Measurements from ENCODE around the gene NFKB2. TPM values are rescaled to one million over a fixed set of nuclear protein-coding genes. Genes with fewer than 3 reads are reported as not detected.
A peak's percentile ranks its signal among the peaks of the same experiment; 100 is the strongest.

The NFKB2 gene
- total RNA-seq, 1 experiment from 2014 or later, result 27.6 TPM

DNA sequence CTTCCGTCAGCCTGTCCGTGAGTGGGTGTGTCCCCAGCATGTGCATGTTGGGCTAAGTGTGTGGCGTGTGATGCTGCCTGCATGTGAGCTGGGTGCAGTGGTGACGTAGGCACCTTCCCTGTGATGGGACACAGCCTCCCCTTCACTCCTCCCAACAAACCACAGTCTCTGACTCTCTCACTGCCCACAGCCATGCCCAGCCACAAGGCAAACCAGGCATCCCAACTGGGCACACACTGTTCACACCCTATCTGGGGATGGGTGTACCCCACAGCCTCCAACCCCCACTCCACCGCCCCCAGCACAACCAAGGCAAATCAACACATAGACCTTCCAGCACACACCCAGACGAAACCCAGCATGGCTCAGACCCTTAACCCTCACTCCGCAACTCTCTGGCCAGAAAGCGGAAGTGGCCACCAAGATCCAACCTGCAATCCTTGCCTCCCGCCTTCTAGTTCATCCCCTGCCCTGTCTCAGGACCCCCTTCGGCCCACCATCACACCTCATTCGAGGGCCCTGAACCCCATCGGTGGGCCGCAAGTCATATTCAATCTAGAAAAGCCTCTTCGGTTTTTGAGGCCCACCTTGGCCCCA is 12.7 kb downstream of the NFKB2 start:
- TF ChIP-seq NFE2L1 (CRISPR knock-in tag; IDR thresholded peaks at IDR 0.05), result 0 out of 2 replicates have a peak, but pooled peaks have one; percentile 34
- TF ChIP-seq ZNF138 (CRISPR knock-in tag; conservative IDR thresholded peaks at IDR 0.05), result no peak
- CTCF ChIA-PET, result no interaction called here
- Mint-ChIP-seq H3K9me3 (no peaks in the 10 kb centered on the region), H3K4me3 (peak overlapping the region; percentile 44), H3K27ac (no peak overlapping the region), H3K36me3 (no peaks in the 10 kb centered on the region), H3K4me1 (peaks cover 29% of the 10 kb centered on the region), H3K27me3 (ENCODE audit: low read depth) (peaks cover 67% of the 10 kb centered on the region)
- ATAC-seq, result no peak
- no peak for DNase-seq (ENCODE audit: low spot score)
- POLR2A ChIA-PET, result no interaction called here

DNA sequence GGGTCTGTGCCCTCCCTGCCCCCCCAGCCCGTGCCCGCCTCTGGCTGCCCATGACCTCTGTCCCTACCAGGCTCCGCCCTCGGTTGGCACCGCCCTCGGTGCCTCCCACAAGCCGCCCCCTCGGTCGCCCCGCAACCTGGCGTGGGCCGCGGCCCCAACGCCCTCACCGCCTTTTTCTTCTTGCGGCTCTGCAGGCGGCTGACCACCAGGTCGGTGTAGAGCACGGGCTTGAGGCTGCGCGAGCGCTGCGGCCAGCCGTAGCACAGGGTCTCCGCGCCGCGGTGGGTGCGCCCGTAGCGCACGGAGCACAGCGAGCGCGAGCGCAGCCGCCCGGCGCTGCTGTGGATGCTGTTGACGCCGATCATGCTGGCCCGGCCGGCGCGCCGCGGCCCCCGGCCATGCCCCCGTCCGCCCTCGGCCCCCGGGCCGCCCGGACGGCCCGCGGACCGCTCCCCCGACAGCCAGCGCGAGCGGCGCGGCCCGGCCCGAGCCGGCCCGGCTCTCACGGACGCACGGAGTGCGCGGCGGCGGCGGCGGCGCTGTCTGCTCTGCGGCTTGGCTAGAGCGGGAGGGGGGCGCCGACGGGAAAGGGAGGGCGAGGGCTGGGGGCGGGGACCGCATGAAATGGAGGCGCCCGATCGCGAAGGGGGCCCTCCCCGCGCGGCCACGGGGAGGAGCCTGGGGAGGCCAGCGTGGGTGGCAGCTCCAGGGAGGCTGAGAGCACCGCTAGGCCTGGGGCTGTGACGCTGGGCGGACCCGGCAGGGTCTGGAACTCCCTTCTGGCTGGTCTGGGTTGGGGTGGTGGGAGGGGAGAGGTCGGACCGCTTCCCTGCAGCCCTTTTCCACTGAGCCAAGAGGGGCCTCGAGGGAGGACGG is 13.5 kb downstream of the NFKB2 start:
- Mint-ChIP-seq H3K4me3 (peak overlapping the region; percentile 69), H3K36me3 (no peaks in the 10 kb centered on the region), H3K9me3 (no peaks in the 10 kb centered on the region), H3K27ac (no peak overlapping the region), H3K27me3 (ENCODE audit: low read depth) (peaks cover 67% of the 10 kb centered on the region), H3K4me1 (peaks cover 30% of the 10 kb centered on the region)
- ChIA-PET CTCF (interaction anchor here (0.9 to 5.5 kb wide), 9 partner anchors 10 to 179 kb away, joined by 3 to 61 read pairs (median 13); partner anchors contain the start of genes FBXL15 and NFKB2), POLR2A (interaction anchor here (1.7 kb wide), 1 partner anchor 12 kb away, joined by 9 read pairs; the partner anchor contains the start of gene FBXL15)
- ATAC-seq (peak; percentile 29), DNase-seq (ENCODE audit: low spot score) (peak; percentile 55)
- TF ChIP-seq IRF2 (CRISPR knock-in tag; IDR thresholded peaks at IDR 0.05; ENCODE audit: borderline replicate concordance, low read depth) (0 out of 2 replicates have a peak, but pooled peaks have one; percentile 10), GRHL2 (CRISPR knock-in tag; IDR thresholded peaks at IDR 0.05; ENCODE audit: insufficient replicate concordance, severe bottlenecking) (no peak), SP1 (CRISPR knock-in tag; conservative IDR thresholded peaks at IDR 0.05) (peak; percentile 51; the same call in 1 of the 2 replicates), RELA (CRISPR knock-in tag; IDR thresholded peaks at IDR 0.05; ENCODE audit: borderline replicate concordance) (no peak)
- TF ChIP-seq, protein P1, sequence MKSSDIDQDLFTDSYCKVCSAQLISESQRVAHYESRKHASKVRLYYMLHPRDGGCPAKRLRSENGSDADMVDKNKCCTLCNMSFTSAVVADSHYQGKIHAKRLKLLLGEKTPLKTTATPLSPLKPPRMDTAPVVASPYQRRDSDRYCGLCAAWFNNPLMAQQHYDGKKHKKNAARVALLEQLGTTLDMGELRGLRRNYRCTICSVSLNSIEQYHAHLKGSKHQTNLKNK (CRISPR knock-in tag; IDR thresholded peaks at IDR 0.05), result no peak
- TF ChIP-seq, protein P2, sequence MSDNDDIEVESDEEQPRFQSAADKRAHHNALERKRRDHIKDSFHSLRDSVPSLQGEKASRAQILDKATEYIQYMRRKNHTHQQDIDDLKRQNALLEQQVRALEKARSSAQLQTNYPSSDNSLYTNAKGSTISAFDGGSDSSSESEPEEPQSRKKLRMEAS (CRISPR knock-in tag; IDR thresholded peaks at IDR 0.05), result 0 out of 2 replicates have a peak, but pooled peaks have one; percentile 33

DNA sequence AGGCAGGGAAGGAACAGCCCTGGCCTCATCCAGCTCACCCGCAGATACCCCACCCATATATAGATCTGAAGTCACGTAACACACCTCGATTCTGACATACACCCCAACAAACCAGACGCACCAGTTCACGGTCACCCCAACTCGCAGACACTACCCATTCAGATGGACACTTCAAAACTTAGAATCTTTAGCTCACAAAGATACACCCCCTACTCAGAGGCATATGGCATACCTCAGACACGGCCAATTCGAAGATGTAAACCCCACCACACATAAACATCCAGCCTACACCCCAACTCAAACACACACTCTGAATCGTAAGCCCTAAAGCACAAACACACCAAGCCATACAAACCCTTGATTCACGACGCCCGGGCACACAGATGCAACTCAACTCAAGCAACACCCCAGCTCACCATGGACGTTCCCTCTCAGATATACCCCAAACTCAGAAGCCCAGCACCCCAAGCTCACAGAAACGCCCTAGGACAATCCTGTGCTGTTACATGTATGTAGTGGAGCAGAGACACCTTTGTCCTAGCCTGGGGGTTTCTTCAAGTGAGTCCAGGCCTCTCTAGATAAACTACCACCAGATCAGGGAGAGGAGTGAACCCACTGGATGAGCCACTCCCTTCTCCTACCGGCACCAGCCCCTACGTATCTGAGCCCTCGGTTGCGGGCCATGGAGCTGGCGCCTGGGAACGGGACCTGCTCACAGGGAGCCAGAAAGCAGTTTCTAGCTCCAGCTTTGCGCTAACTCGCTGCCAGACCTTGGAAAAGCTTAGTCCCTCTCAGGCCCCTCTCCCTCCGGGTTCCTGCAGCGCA is 14.3 kb downstream of the NFKB2 start:
- Mint-ChIP-seq H3K36me3 (no peaks in the 10 kb centered on the region), H3K4me1 (peaks cover 30% of the 10 kb centered on the region), H3K9me3 (no peaks in the 10 kb centered on the region), H3K27me3 (ENCODE audit: low read depth) (peaks cover 67% of the 10 kb centered on the region), H3K27ac (no peak overlapping the region), H3K4me3 (peak overlapping the region; percentile 69)
- TF ChIP-seq ESRRA (CRISPR knock-in tag; IDR thresholded peaks at IDR 0.05; ENCODE audit: borderline replicate concordance), result no peak
- TF ChIP-seq, protein P3, sequence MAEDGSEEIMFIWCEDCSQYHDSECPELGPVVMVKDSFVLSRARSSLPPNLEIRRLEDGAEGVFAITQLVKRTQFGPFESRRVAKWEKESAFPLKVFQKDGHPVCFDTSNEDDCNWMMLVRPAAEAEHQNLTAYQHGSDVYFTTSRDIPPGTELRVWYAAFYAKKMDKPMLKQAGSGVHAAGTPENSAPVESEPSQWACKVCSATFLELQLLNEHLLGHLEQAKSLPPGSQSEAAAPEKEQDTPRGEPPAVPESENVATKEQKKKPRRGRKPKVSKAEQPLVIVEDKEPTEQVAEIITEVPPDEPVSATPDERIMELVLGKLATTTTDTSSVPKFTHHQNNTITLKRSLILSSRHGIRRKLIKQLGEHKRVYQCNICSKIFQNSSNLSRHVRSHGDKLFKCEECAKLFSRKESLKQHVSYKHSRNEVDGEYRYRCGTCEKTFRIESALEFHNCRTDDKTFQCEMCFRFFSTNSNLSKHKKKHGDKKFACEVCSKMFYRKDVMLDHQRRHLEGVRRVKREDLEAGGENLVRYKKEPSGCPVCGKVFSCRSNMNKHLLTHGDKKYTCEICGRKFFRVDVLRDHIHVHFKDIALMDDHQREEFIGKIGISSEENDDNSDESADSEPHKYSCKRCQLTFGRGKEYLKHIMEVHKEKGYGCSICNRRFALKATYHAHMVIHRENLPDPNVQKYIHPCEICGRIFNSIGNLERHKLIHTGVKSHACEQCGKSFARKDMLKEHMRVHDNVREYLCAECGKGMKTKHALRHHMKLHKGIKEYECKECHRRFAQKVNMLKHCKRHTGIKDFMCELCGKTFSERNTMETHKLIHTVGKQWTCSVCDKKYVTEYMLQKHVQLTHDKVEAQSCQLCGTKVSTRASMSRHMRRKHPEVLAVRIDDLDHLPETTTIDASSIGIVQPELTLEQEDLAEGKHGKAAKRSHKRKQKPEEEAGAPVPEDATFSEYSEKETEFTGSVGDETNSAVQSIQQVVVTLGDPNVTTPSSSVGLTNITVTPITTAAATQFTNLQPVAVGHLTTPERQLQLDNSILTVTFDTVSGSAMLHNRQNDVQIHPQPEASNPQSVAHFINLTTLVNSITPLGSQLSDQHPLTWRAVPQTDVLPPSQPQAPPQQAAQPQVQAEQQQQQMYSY (CRISPR knock-in tag; IDR thresholded peaks at IDR 0.05), result 0 out of 2 replicates have a peak, but pooled peaks have one; percentile 13
- POLR2A ChIA-PET, result interaction anchor here (1.1 to 1.7 kb wide), 4 partner anchors 11 to 52 kb away, joined by 3 to 9 read pairs (median 4); partner anchors contain the start of genes CUEDC2 and FBXL15
- ATAC-seq (peak; percentile 16), DNase-seq (ENCODE audit: low spot score) (peak; percentile 40)
- CTCF ChIA-PET, result interaction anchor here (0.8 to 5.5 kb wide), 12 partner anchors 11 to 240 kb away, joined by 3 to 61 read pairs (median 8); partner anchors contain the start of genes FBXL15 and NFKB2

All from WTC11 (cell line).